ENCODE results near the gene GTF2F1.

- TF ChIP-seq, protein P1, sequence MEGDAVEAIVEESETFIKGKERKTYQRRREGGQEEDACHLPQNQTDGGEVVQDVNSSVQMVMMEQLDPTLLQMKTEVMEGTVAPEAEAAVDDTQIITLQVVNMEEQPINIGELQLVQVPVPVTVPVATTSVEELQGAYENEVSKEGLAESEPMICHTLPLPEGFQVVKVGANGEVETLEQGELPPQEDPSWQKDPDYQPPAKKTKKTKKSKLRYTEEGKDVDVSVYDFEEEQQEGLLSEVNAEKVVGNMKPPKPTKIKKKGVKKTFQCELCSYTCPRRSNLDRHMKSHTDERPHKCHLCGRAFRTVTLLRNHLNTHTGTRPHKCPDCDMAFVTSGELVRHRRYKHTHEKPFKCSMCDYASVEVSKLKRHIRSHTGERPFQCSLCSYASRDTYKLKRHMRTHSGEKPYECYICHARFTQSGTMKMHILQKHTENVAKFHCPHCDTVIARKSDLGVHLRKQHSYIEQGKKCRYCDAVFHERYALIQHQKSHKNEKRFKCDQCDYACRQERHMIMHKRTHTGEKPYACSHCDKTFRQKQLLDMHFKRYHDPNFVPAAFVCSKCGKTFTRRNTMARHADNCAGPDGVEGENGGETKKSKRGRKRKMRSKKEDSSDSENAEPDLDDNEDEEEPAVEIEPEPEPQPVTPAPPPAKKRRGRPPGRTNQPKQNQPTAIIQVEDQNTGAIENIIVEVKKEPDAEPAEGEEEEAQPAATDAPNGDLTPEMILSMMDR (conservative IDR thresholded peaks at IDR 0.05; ENCODE audit: low read depth, low read length): no peak
- TF ChIP-seq EZH2 (IDR thresholded peaks at IDR 0.05; ENCODE audit: low read length, unreplicated experiment): no peak
These were observed 42.3 kb downstream of the GTF2F1 start for GRCh38 chr19:6350688-6351087.
